ENCODE data around the gene ZNF516.

The ZNF516 gene

DNA sequence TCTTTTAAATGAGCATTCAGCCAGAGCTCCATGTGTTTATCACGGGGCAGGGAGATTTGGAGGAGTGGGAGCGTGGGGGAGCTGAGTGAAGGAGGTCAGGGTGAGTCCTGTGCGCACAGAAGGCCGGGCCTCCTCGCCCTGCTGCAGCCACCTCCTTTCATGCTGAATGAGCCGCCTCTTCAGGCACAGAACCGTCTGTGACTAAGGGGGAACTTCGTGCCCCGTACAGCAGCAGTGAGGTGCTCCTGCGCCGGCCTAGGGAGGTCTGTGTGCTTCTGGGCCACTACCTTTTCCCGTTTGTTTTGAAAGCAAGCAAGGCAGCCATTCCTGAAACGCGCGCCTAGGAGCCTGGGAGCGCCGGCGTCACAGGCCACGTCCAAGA is 27.1 kb upstream of the ZNF516 start:
- TF ChIP-seq, protein P1, sequence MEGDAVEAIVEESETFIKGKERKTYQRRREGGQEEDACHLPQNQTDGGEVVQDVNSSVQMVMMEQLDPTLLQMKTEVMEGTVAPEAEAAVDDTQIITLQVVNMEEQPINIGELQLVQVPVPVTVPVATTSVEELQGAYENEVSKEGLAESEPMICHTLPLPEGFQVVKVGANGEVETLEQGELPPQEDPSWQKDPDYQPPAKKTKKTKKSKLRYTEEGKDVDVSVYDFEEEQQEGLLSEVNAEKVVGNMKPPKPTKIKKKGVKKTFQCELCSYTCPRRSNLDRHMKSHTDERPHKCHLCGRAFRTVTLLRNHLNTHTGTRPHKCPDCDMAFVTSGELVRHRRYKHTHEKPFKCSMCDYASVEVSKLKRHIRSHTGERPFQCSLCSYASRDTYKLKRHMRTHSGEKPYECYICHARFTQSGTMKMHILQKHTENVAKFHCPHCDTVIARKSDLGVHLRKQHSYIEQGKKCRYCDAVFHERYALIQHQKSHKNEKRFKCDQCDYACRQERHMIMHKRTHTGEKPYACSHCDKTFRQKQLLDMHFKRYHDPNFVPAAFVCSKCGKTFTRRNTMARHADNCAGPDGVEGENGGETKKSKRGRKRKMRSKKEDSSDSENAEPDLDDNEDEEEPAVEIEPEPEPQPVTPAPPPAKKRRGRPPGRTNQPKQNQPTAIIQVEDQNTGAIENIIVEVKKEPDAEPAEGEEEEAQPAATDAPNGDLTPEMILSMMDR (IDR thresholded peaks at IDR 0.05; ENCODE audit: insufficient read depth, missing control alignments): no peak
- DNase-seq (ENCODE audit: insufficient read length, low spot score): no peak
- no peak for FAIRE-seq

- TF ChIP-seq, protein P1 (IDR thresholded peaks at IDR 0.05; ENCODE audit: insufficient read depth, missing control alignments): no peak
- FAIRE-seq (no peak), DNase-seq (ENCODE audit: insufficient read length, low spot score) (no peak)
These were observed 26.5 kb upstream of the ZNF516 start for GRCh38 chr18:76521417-76522121.

DNA sequence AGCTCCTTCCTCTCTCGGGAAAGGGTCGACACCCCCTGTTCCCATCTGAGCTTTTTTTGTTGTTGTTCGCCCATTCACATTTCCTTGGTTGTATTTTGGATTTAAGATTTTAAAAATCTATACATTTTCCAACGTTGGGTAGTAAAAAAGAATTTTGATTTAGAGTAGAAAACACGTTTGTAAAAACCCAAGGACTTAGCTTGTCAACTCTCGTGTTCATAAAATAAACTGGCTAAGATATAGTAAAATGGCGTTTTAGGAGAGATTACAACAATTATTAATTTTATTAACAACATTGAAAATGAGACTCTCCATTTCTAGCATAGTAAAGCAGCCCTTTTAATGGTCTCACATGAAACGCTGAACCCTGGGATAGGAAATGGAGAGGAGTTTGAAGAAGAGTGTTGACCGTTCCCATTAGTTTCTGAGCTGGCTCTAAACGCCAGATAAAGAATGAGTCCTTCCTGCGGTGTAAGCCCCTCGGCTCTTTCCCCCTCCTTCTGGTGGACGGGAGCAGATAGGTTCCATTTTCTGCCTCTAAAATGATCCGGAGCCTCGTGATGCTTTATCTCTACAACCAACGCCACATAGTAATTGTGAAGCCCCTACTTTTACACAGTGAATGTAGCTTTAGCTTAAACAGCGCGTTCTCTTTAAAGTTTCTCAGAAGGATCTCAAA is 24.0 kb upstream of the ZNF516 start:
- FAIRE-seq (no peak), DNase-seq (ENCODE audit: insufficient read length, low spot score) (no peak)
- TF ChIP-seq, protein P1 (IDR thresholded peaks at IDR 0.05; ENCODE audit: insufficient read depth, missing control alignments): no peak

GRCh38 chr18:76518123-76518859 is 23.2 kb upstream of the ZNF516 start:
- DNase-seq (ENCODE audit: insufficient read length, low spot score): no peak
- TF ChIP-seq, protein P1 (IDR thresholded peaks at IDR 0.05; ENCODE audit: insufficient read depth, missing control alignments): no peak
- no peak for FAIRE-seq

GRCh38 chr18:76515576-76515975 is 20.5 kb upstream of the ZNF516 start:
- TF ChIP-seq, protein P1 (IDR thresholded peaks at IDR 0.05; ENCODE audit: insufficient read depth, missing control alignments): no peak
- no peak for DNase-seq (ENCODE audit: insufficient read length, low spot score)
- no peak for FAIRE-seq

GRCh38 chr18:76514573-76514972 is 19.5 kb upstream of the ZNF516 start:
- FAIRE-seq (peak; percentile 96), DNase-seq (ENCODE audit: insufficient read length, low spot score) (no peak)
- TF ChIP-seq, protein P1 (IDR thresholded peaks at IDR 0.05; ENCODE audit: insufficient read depth, missing control alignments): no peak

Measured in D721Med (cell line).